Dedifferentiated amniotic fluid mesenchymal stem cell (primary cell): Measurements from ENCODE around the gene CNOT1.
"Not testable (repeated sequence)": the region's sequence is repeated elsewhere in the genome, so short reads cannot be mapped to it uniquely, and the experiment has no call there.

ENCODE experiments used
- DNase-seq: peaks from one replicate; pipeline ENCODE4 v3.0.0-alpha.2; 2016; ENCODE audit errors: extremely low spot score

CNOT1 gene

GRCh38 chr16:58582133-58582532, 47.5 kb downstream of the CNOT1 start:
- no peak for DNase-seq

- no peak for DNase-seq
These were observed 50.0 kb downstream of the CNOT1 start for GRCh38 chr16:58579587-58579986.

- DNase-seq, result no peak
These were observed 51.0 kb downstream of the CNOT1 start for GRCh38 chr16:58578642-58579041.

GRCh38 chr16:58577141-58577540, 52.5 kb downstream of the CNOT1 start:
- DNase-seq, result no peak

GRCh38 chr16:58574895-58575294, 54.7 kb downstream of the CNOT1 start:
- no peak for DNase-seq

GRCh38 chr16:58565697-58566096, 63.9 kb downstream of the CNOT1 start:
- not testable (repeated sequence) for DNase-seq

GRCh38 chr16:58563775-58564174, 65.9 kb downstream of the CNOT1 start:
- DNase-seq, result no peak

- DNase-seq, result peak; percentile 34
These were observed 66.4 kb downstream of the CNOT1 start for GRCh38 chr16:58563235-58563634.

GRCh38 chr16:58556678-58557077, 72.9 kb downstream of the CNOT1 start:
- DNase-seq, result no peak

GRCh38 chr16:58551496-58551895, 78.1 kb downstream of the CNOT1 start:
- DNase-seq, result no peak

- DNase-seq, result no peak
These were observed 81.2 kb downstream of the CNOT1 start for GRCh38 chr16:58548378-58548777.

GRCh38 chr16:58543685-58544084, 85.9 kb downstream of the CNOT1 start:
- no peak for DNase-seq

- no peak for DNase-seq
These were observed 87.3 kb downstream of the CNOT1 start for GRCh38 chr16:58542291-58542690.

- DNase-seq, result no peak
These were observed 87.9 kb downstream of the CNOT1 start for GRCh38 chr16:58541711-58542110.

GRCh38 chr16:58537124-58537906, 92.3 kb downstream of the CNOT1 start:
- DNase-seq, result no peak

GRCh38 chr16:58536278-58536677, 93.3 kb downstream of the CNOT1 start:
- DNase-seq, result no peak

- DNase-seq, result no peak
These were observed 94.5 kb downstream of the CNOT1 start for GRCh38 chr16:58535100-58535499.

GRCh38 chr16:58533751-58534470, 95.7 kb downstream of the CNOT1 start:
- DNase-seq, result no peak

GRCh38 chr16:58532414-58532813, 97.2 kb downstream of the CNOT1 start:
- no peak for DNase-seq

GRCh38 chr16:58530179-58530578, 99.4 kb downstream of the CNOT1 start:
- no peak for DNase-seq

GRCh38 chr16:58519707-58520106, 109.9 kb downstream of the CNOT1 start:
- no peak for DNase-seq

- no peak for DNase-seq
These were observed 110.7 kb downstream of the CNOT1 start for GRCh38 chr16:58518980-58519368.
